ENCODE data around the gene BTBD18.
A peak's percentile ranks its signal among the peaks of the same experiment; 100 is the strongest.
"Not testable (repeated sequence)": the region's sequence is repeated elsewhere in the genome, so short reads cannot be mapped to it uniquely, and the experiment has no call there.

Gene BTBD18

DNA sequence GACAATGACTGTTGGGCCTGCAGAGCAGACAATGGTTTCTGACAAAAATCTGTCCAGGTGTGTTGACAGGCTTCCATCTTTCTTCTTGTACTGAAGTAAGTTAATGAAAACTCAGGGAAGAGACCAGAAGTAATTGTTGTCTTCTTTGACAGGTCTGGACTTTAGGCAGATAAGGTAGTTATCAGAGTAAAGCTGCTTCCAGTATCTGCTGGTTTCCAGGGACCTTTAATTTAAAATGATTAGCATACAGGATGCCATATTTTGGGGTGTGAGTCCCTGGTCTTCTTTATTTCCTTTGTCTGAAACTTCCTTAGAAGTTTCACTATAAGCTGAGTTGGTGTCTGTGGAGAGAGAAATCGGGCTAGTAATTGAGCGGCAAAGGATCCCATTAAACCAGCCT is 37.8 kb downstream of the BTBD18 start:
- DNase-seq (ENCODE audit: low read depth): no peak
- TF ChIP-seq, protein P1, sequence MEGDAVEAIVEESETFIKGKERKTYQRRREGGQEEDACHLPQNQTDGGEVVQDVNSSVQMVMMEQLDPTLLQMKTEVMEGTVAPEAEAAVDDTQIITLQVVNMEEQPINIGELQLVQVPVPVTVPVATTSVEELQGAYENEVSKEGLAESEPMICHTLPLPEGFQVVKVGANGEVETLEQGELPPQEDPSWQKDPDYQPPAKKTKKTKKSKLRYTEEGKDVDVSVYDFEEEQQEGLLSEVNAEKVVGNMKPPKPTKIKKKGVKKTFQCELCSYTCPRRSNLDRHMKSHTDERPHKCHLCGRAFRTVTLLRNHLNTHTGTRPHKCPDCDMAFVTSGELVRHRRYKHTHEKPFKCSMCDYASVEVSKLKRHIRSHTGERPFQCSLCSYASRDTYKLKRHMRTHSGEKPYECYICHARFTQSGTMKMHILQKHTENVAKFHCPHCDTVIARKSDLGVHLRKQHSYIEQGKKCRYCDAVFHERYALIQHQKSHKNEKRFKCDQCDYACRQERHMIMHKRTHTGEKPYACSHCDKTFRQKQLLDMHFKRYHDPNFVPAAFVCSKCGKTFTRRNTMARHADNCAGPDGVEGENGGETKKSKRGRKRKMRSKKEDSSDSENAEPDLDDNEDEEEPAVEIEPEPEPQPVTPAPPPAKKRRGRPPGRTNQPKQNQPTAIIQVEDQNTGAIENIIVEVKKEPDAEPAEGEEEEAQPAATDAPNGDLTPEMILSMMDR (conservative IDR thresholded peaks at IDR 0.05; ENCODE audit: control insufficient read depth, insufficient read depth, low read depth, low read length): no peak
- peak overlapping the region; percentile 100 for H3K4me3 ChIP-seq (ENCODE audit: control insufficient read depth, low read depth, low read length)

DNA sequence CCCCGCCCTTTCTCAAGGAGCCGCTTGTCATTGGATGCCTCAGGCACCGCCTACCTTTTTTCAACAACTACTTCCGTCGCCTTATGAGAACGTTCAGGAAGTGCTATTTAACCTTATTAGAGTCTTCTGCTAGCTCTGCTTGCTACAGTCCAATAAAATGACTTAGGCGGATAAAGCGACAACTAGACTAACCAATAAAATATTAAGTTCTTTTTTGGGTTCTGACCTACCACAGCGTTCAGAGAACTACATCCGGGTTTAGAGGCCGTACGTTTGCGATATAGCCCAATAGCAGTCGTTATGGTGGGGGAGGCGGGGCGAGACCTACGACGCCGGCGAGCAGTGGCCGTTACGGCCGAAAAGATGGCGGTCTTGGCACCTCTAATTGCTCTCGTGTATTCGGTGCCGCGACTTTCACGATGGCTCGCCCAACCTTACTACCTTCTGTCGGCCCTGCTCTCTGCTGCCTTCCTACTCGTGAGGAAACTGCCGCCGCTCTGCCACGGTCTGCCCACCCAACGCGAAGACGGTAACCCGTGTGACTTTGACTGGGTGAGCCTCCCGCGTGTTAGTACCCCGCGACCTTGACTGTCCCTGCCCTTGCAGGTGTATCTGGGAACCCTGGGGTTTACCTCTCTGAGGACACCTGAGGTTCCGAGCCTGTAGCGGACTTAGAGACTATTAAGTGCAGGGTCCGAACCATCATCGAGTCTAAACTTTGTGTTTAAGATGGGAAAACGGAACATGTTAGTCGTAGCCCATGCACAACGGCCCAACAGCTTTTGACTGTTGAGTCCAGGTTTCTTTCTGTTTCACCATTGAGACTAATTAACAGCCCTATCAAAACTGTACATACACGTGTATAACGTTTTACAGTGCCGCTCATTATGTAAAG is 39.1 kb downstream of the BTBD18 start, which contains the start of gene TMX2:
TSS of gene TMX2 (plus strand) at position 338 of the 895 bp plus-strand sequence. CDS start at position 364, 26 bp downstream.
- TF ChIP-seq, protein P1 (conservative IDR thresholded peaks at IDR 0.05; ENCODE audit: control insufficient read depth, insufficient read depth, low read depth, low read length): no peak
- peak within 1 kb of the TSS; percentile 100 for H3K4me3 ChIP-seq (ENCODE audit: control insufficient read depth, low read depth, low read length)
- DNase-seq (ENCODE audit: low read depth): peak; percentile 99

DNA sequence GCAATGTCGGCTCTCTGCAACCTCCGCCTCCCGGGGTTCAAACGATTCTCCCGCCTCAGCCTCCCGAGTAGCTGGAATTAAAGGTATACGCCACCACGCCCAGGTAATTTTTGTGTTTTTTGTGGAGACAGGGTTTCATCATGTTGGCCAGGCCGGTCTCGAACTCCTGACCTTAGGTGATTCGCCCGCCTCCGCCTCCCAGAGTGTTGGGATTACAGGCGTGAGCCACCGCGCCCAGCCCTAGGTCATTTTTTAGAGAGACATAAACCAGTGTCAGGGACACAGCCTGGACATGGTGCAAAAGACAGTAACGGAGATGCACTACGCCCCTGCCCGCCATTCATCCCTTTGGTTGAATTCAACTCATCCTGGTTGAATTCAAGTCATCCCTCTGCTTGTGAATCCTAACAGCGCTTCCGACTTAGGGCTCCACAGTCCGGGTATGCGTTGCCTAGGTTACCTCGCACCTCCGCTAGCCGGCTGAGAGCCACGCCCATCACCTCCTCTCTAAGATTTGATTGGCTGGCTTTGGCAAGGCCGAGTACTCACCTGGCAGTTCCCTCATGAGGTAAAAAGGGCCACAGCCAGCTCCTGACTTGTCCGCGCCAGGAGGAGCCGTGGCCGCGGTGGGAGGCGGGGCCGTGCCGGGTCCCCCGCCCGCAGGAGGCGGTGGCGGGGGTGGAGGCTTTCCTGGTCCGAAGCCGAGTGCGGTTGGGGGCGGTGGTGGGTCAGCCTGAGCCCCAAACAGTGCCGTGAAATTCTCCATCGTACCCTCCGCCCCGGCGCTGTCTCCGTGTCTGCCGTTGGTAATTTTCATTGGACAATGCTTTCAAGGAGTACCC is 40.0 kb downstream of the BTBD18 start, which contains the start of gene MED19:
TSS of gene MED19 (minus strand) at position 802 of the 842 bp plus-strand sequence. CDS start at position 766, 36 bp downstream.
- TF ChIP-seq, protein P1 (conservative IDR thresholded peaks at IDR 0.05; ENCODE audit: control insufficient read depth, insufficient read depth, low read depth, low read length): no peak
- H3K4me3 ChIP-seq (ENCODE audit: control insufficient read depth, low read depth, low read length): peak within 1 kb of the TSS; percentile 100
- DNase-seq (ENCODE audit: low read depth): peak; percentile 71

DNA sequence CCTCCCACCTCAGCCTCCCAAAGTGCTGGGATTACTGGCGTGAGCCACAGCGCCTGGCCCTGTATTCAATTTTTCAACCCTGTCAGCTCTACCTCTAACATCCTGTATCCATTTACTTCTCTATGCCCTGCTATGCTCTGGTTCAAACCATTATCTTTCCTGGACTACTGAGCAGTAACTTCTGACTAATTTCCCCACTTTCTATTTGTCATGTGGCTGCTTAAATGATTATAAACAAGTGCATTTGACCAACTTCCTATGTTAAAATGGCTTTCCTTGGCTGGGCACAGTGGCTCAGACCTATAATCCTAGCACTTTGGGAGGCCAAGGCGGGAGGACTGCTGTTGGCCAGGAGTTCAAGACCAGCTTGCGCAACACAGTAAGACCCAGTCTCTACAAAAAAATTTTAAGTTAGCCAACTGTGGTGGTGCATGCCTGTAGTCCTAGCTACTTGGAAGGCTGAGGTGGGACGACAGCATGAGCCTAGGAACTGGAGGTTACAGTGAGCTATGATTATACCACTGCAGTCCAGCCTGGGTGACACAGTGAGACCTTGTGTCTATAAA is 41.7 kb downstream of the BTBD18 start:
- TF ChIP-seq, protein P1 (conservative IDR thresholded peaks at IDR 0.05; ENCODE audit: control insufficient read depth, insufficient read depth, low read depth, low read length): no peak
- DNase-seq (ENCODE audit: low read depth): no peak
- no peak overlapping the region for H3K4me3 ChIP-seq (ENCODE audit: control insufficient read depth, low read depth, low read length)

DNA sequence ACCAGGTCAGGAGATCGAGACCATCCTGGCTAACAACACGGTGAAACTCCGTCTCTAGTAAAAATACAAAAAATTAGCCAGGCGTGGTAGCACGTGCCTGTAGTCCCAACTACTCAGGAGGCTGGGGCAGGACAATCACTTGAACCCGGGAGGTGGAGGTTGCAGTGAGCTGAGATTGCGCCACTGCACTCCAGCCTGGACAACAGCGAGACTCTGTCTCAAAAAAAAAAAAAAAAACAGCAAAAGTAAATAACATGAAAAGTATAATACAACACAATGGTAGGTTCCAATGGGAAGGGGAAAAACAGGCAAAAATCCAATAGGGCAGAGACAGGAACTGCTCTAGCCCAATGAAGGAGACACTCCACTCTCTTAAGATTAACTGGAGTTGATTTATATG is 46.2 kb downstream of the BTBD18 start:
- DNase-seq (ENCODE audit: low read depth): not testable (repeated sequence)

DNA sequence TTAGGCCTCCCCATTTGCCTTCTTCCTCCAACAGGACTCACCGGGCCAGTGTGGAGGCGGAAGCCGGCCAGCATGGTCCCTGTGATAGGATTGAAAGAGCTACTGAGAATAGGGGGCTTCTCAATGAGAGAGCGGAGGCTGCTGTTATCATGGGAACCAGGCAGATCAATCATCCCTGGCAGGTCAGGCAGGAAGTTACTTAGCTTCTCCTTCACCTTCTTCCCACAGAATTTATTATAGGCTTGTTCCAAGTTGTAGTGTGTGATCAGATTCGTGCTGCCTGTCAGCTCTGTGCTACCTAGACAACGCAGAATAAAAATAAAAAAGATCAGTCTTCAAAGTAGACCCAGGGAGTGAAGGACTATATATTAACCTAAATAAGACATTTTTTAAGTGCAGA is 46.7 kb downstream of the BTBD18 start:
- no peak for DNase-seq (ENCODE audit: low read depth)
- TF ChIP-seq, protein P1 (conservative IDR thresholded peaks at IDR 0.05; ENCODE audit: control insufficient read depth, insufficient read depth, low read depth, low read length): no peak
- H3K4me3 ChIP-seq (ENCODE audit: control insufficient read depth, low read depth, low read length): no peak overlapping the region

More for the DNA sequence above, 46.2 kb downstream of the BTBD18 start:
- not testable (repeated sequence) for H3K4me3 ChIP-seq (ENCODE audit: control insufficient read depth, low read depth, low read length)

Measured in fibroblast of mammary gland (primary cell).